ENCODE data around the gene MLLT6. TPM values are rescaled to one million over a fixed set of nuclear protein-coding genes. Genes with fewer than 3 reads are reported as not detected.

MLLT6 gene
- polyA plus RNA-seq (2013, experiment 1 of 2), result 12.6 TPM
- polyA plus RNA-seq (2013, experiment 2 of 2), result 11.8 TPM

DNA sequence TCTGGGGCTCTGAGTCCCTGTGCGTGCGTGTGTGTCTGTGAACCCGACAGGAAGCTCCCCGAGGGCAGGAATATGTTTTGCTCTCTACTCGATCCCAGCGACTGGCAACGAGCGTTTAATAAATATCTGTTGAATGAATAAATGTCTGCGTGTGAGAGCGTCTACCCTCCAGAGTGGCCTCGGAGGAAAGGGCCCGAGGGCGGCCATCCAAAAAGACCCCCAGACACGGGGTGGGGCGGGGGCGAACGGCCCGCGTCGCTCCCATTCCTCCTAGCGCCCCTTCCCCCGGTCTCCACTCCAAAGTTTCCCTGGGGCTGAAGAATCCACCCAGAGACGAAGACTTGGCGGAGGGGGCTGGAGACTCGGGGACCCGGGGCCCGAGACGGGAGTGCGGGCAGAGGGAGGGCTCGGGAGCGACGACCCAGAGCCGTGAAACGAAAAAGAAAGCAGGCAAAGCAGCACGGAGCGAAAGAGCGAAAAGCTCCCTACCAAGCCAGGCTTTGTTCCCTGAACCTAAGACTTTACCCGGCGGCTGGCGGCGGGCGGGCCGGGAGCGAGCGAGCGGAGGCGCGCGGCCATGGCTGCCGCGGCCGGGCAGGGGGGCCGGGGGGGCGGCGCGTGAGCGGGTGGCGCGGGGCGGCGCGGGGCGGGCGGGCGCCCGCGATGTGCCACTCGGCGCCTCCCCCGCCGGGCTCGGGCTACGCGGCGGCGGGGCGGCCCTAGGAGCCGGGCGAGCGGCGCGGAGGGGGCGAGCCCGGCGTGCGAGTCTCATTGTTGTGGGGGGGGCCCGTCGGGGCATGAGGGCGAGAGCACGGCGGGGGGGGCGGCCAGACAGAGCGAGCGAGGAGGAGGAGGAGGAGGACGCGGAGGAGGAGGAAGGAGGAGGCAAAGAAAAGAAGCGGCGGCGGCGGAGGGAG, at the start of gene MLLT6:
Gene MLLT6 (plus strand): TSS at position 668 of the 917 bp plus-strand sequence. CDS start 360 bp downstream, outside the sequence.
- 2% methylated on average over 50 of the region's 100 CpGs for WGBS
- peak within 1 kb of the TSS; percentile 78 to 91 for H3K4me3 ChIP-seq (ENCODE audit: insufficient read depth in 1 of 2, low read depth in 1 of 2, low read length in 2 of 2)
- peak within 1 kb of the TSS; percentile 40 for H2BK5ac ChIP-seq (ENCODE audit: low read depth, low read length, poor library complexity, severe bottlenecking)
- H3K18ac ChIP-seq (ENCODE audit: low read depth in 1 of 2, low read length in 2 of 2), result peak within 1 kb of the TSS; percentile 90 to 91
- peak within 1 kb of the TSS; percentile 64 for H3K27ac ChIP-seq (ENCODE audit: low read length, poor library complexity, severe bottlenecking)
- peak within 1 kb of the TSS; percentile 67 for H2AFZ ChIP-seq (ENCODE audit: low read depth, low read length)
- H3K36me3 ChIP-seq (ENCODE audit: control insufficient read depth in 1 of 2, insufficient read depth in 2 of 2, low read depth in 1 of 2, low read length in 2 of 2), result peaks cover 17 to 24% of the 10 kb centered on the region in 2 experiments
- H3K9me3 ChIP-seq (ENCODE audit: control insufficient read depth, low read length), result no peaks in the 10 kb centered on the region
- peaks cover 28% of the 10 kb centered on the region for H3K79me1 ChIP-seq (replicated peaks; ENCODE audit: low read length, poor library complexity, severe bottlenecking)
- peak within 1 kb of the TSS; percentile 5 for H2AK5ac ChIP-seq (ENCODE audit: low read length, severe bottlenecking)
- H4K8ac ChIP-seq (ENCODE audit: low read length), result peak within 1 kb of the TSS; percentile 90
- peak within 1 kb of the TSS in 1 of 2 experiments; percentile 12 for H3K14ac ChIP-seq (ENCODE audit: low read length in 2 of 2)
- peak within 1 kb of the TSS in 1 of 2 experiments; percentile 32 for H3K23ac ChIP-seq (ENCODE audit: low read length in 2 of 2)
- peak; percentile 85 for DNase-seq
- H3K4me1 ChIP-seq (ENCODE audit: control insufficient read depth, insufficient read depth, low read depth, low read length), result peaks cover 51% of the 10 kb centered on the region
- H4K91ac ChIP-seq (ENCODE audit: low read length), result peak within 1 kb of the TSS; percentile 90
- peak within 1 kb of the TSS; percentile 53 to 91 for H3K4ac ChIP-seq (ENCODE audit: low read depth in 1 of 2, low read length in 2 of 2)
- peak within 1 kb of the TSS; percentile 7 to 38 for H2BK12ac ChIP-seq (ENCODE audit: low read length in 2 of 2)
- H2BK120ac ChIP-seq (ENCODE audit: low read depth, low read length), result peak within 1 kb of the TSS; percentile 80
- peak within 1 kb of the TSS; percentile 90 for H3K9ac ChIP-seq (ENCODE audit: low read length)
- peak within 1 kb of the TSS; percentile 99 for H2BK15ac ChIP-seq (ENCODE audit: low read depth, poor library complexity, severe bottlenecking)
- no peaks in the 10 kb centered on the region for H3K27me3 ChIP-seq (ENCODE audit: control insufficient read depth in 1 of 2, insufficient read depth in 1 of 2, low read length in 2 of 2)
- H3K4me2 ChIP-seq (ENCODE audit: low read length, poor library complexity, severe bottlenecking), result peak within 1 kb of the TSS; percentile 95

- Histone ChIP-seq H2AFZ (ENCODE audit: low read depth, low read length) (no peak overlapping the region), H3K27me3 (ENCODE audit: control insufficient read depth in 1 of 2, insufficient read depth in 1 of 2, low read length in 2 of 2) (peaks cover 58 to 68% of the 10 kb centered on the region in 2 experiments), H3K23ac (ENCODE audit: low read length in 2 of 2) (no peak overlapping the region), H3K27ac (ENCODE audit: low read length, poor library complexity, severe bottlenecking) (no peak overlapping the region), H2BK5ac (ENCODE audit: low read depth, low read length, poor library complexity, severe bottlenecking) (no peak overlapping the region), H3K4ac (ENCODE audit: low read depth in 1 of 2, low read length in 2 of 2) (no peak overlapping the region), H2BK120ac (ENCODE audit: low read depth, low read length) (no peak overlapping the region), H3K4me1 (ENCODE audit: control insufficient read depth, insufficient read depth, low read depth, low read length) (peaks cover 8% of the 10 kb centered on the region), H3K4me3 (ENCODE audit: insufficient read depth in 1 of 2, low read depth in 1 of 2, low read length in 2 of 2) (no peak overlapping the region), H3K14ac (ENCODE audit: low read length in 2 of 2) (no peak overlapping the region), H4K91ac (ENCODE audit: low read length) (no peak overlapping the region), H3K9me3 (ENCODE audit: control insufficient read depth, low read length) (no peaks in the 10 kb centered on the region), H2AK5ac (ENCODE audit: low read length, severe bottlenecking) (no peak overlapping the region), H2BK15ac (ENCODE audit: low read depth, poor library complexity, severe bottlenecking) (no peak overlapping the region), H3K9ac (ENCODE audit: low read length) (no peak overlapping the region), H3K36me3 (ENCODE audit: control insufficient read depth in 1 of 2, insufficient read depth in 2 of 2, low read depth in 1 of 2, low read length in 2 of 2) (no peaks in the 10 kb centered on the region), H2BK12ac (ENCODE audit: low read length in 2 of 2) (no peak overlapping the region), H3K18ac (ENCODE audit: low read depth in 1 of 2, low read length in 2 of 2) (no peak overlapping the region), H3K4me2 (ENCODE audit: low read length, poor library complexity, severe bottlenecking) (peak overlapping the region; percentile 47), H4K8ac (ENCODE audit: low read length) (no peak overlapping the region), H3K79me1 (replicated peaks; ENCODE audit: low read length, poor library complexity, severe bottlenecking) (no peaks in the 10 kb centered on the region)
- DNase-seq, result no peak
- 77% methylated on average over 27 of the region's 27 CpGs for WGBS
These were observed 47.9 kb upstream of the MLLT6 start for GRCh38 chr17:38656959-38657823.

DNA sequence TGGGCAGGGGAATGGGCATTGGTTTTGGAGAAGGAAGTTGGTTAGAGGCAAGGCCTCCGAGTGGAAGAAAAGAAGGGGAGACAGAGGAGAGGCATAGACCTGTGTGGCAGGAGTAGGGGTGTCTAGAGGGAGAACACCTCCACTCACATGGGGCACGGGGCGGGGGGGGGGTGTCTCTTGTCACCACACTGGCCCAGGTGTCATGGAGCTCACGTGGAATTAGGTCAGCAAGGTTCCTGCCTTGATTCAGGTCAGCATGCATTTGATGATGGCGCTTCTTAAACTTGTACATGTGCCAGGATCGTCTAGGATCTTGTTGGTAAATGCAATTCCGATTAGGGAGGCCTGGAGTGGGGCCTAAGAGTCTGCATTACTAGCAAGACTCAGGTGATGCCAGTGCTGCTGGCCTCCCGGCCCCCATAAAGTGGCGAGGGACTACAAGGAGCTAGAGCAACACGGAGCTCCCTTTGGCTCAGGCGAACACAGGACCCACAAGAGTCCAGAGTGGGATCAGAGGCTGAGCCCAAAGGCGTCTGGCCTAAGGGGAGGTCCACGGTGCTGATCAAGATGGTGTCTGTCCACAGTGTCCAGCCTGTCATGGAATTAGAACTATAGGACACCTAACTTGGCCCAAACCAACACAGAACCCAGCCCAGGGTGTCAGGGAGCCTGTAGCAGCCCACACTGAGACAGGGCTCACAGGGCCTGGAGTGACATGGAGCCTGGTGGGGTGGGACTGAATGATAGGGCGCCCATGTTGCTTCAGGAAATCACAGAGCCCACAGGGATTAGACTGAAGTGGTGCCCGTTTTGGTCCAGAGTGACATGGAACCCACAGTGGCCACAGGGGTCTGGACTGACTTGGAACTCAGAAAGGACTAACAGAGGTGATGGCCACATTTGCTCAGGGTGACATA, 47.0 kb upstream of the MLLT6 start:
- Histone ChIP-seq H3K4me3 (ENCODE audit: insufficient read depth in 1 of 2, low read depth in 1 of 2, low read length in 2 of 2) (no peak overlapping the region), H3K36me3 (ENCODE audit: control insufficient read depth in 1 of 2, insufficient read depth in 2 of 2, low read depth in 1 of 2, low read length in 2 of 2) (no peaks in the 10 kb centered on the region), H3K27ac (ENCODE audit: low read length, poor library complexity, severe bottlenecking) (no peak overlapping the region), H2BK15ac (ENCODE audit: low read depth, poor library complexity, severe bottlenecking) (no peak overlapping the region), H3K9me3 (ENCODE audit: control insufficient read depth, low read length) (no peaks in the 10 kb centered on the region), H2AK5ac (ENCODE audit: low read length, severe bottlenecking) (no peak overlapping the region), H3K18ac (ENCODE audit: low read depth in 1 of 2, low read length in 2 of 2) (no peak overlapping the region), H2BK120ac (ENCODE audit: low read depth, low read length) (no peak overlapping the region), H2BK5ac (ENCODE audit: low read depth, low read length, poor library complexity, severe bottlenecking) (no peak overlapping the region), H2AFZ (ENCODE audit: low read depth, low read length) (no peak overlapping the region), H3K4me2 (ENCODE audit: low read length, poor library complexity, severe bottlenecking) (peak overlapping the region; percentile 47), H3K27me3 (ENCODE audit: control insufficient read depth in 1 of 2, insufficient read depth in 1 of 2, low read length in 2 of 2) (peaks cover 61 to 67% of the 10 kb centered on the region in 2 experiments), H3K79me1 (replicated peaks; ENCODE audit: low read length, poor library complexity, severe bottlenecking) (no peaks in the 10 kb centered on the region), H3K4ac (ENCODE audit: low read depth in 1 of 2, low read length in 2 of 2) (no peak overlapping the region), H4K8ac (ENCODE audit: low read length) (no peak overlapping the region), H3K23ac (ENCODE audit: low read length in 2 of 2) (no peak overlapping the region), H3K9ac (ENCODE audit: low read length) (no peak overlapping the region), H3K4me1 (ENCODE audit: control insufficient read depth, insufficient read depth, low read depth, low read length) (peaks cover 9% of the 10 kb centered on the region), H4K91ac (ENCODE audit: low read length) (no peak overlapping the region), H2BK12ac (ENCODE audit: low read length in 2 of 2) (no peak overlapping the region), H3K14ac (ENCODE audit: low read length in 2 of 2) (no peak overlapping the region)
- 83% methylated on average over 15 of the region's 15 CpGs for WGBS
- DNase-seq, result no peak
